ENCODE measurements around the gene ANKRD63.

DNA sequence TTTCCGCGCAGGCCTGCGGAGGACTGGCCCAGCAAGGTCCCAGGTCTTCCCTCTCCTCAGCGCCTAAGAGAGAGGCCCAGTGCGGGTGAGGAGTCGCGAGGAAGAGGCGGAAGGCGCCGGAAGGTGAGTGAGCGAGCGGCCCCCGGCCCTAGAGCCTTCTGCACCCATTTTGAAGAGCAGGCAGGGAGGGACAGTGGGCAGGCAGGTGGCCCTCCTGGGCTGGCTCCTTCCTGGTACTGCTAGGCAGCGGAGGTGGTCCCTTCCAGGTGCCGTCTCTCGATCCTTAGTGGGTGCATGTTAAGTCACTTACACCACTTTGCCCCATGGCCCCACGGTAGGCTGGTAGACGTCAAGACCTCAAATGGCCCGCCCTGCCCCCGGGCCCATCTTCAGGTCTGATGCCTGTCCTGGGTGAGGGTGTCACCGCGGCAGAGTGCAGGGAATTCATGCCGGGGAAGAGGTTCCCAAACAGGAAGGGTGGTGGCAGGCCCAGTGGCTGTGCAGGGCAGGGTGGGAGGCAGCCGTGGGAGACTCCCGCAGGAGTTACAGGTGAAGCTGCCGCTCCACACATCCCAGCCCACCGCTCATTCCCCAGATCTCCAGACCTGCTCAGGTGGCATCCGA lies 29.6 kb downstream of the ANKRD63 start:
- TF ChIP-seq, protein P1, sequence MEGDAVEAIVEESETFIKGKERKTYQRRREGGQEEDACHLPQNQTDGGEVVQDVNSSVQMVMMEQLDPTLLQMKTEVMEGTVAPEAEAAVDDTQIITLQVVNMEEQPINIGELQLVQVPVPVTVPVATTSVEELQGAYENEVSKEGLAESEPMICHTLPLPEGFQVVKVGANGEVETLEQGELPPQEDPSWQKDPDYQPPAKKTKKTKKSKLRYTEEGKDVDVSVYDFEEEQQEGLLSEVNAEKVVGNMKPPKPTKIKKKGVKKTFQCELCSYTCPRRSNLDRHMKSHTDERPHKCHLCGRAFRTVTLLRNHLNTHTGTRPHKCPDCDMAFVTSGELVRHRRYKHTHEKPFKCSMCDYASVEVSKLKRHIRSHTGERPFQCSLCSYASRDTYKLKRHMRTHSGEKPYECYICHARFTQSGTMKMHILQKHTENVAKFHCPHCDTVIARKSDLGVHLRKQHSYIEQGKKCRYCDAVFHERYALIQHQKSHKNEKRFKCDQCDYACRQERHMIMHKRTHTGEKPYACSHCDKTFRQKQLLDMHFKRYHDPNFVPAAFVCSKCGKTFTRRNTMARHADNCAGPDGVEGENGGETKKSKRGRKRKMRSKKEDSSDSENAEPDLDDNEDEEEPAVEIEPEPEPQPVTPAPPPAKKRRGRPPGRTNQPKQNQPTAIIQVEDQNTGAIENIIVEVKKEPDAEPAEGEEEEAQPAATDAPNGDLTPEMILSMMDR (IDR thresholded peaks at IDR 0.05) = no peak
- TF ChIP-seq EP300 (IDR thresholded peaks at IDR 0.05) (no peak), POLR2A (IDR thresholded peaks at IDR 0.05) (no peak)

Data from tibial nerve (tissue), 4 donors.